IMR-90 (cell line): ENCODE measurements around the gene IL10. TPM values are rescaled to one million over a fixed set of nuclear protein-coding genes. Genes with fewer than 3 reads are reported as not detected.

Experiments
- ATAC-seq: fragments of 200-7000 bp; cut with Tn5 transposase; 2 replicates; pipeline ENCODE4 v1.9.1; 2020; ENCODE audit warnings: low read depth, mild to moderate bottlenecking, moderate library complexity
- BruUV-seq: library from RNA; stranded (reverse); fragments of 400-500 nt; replicated peaks from 2 replicates; lab custom pipeline; 2021; lab: Mats Ljungman, UMichigan
- CTCF ChIA-PET: fragments of 300-600 bp; formaldehyde crosslinking; extraction: SDS; loops from one replicate; lab custom pipeline; 2021; ENCODE audit warnings: antibody characterized with exemption; lab: Yijun Ruan, JAX
- POLR2A ChIA-PET: fragments of 300-600 bp; sonication (Branson Sonifier 250); formaldehyde crosslinking; loops from one replicate; lab custom pipeline; 2022; ENCODE audit warnings: antibody characterized with exemption; ENCODE audit not compliant: unreplicated experiment; lab: Charles Lee
- DNase-seq: peaks from one replicate; pipeline ENCODE4 v3.0.0; 2013
- H2AFZ ChIP-seq: replicated peaks from 2 replicates; pipeline ENCODE3; 2013; ENCODE audit warnings: low read length, mild to moderate bottlenecking; ENCODE audit not compliant: poor library complexity
- H2AK5ac ChIP-seq: 2 replicates; pipeline ENCODE4 v1.6.1; 2013; ENCODE audit warnings: low read depth, low read length, inconsistent platforms
- H2AK9ac ChIP-seq: replicated peaks from 2 replicates; pipeline ENCODE3; 2013; ENCODE audit warnings: mild to moderate bottlenecking, low read depth, low read length, moderate library complexity; ENCODE audit not compliant: poor library complexity
- H2BK120ac ChIP-seq: 2 replicates; pipeline ENCODE4 v1.6.1; 2013; ENCODE audit warnings: low read depth, low read length, inconsistent platforms
- H2BK15ac ChIP-seq: 3 replicates; pipeline ENCODE4 v1.6.1; 2013; ENCODE audit warnings: low read depth, low read length, inconsistent platforms
- H2BK20ac ChIP-seq: 2 replicates; pipeline ENCODE4 v1.6.1; 2013; ENCODE audit warnings: low read depth, mild to moderate bottlenecking, inconsistent platforms, low read length, moderate library complexity
- H2BK5ac ChIP-seq: 2 replicates; pipeline ENCODE4 v1.6.1; 2013; ENCODE audit warnings: mild to moderate bottlenecking, low read depth, low read length, inconsistent platforms; ENCODE audit not compliant: poor library complexity, severe bottlenecking
- H3K14ac ChIP-seq: replicated peaks from 2 replicates; pipeline ENCODE4 v1.6.1; 2013; ENCODE audit warnings: low read depth, low read length, inconsistent platforms
- H3K18ac ChIP-seq: 2 replicates; pipeline ENCODE4 v1.6.1; 2013; ENCODE audit warnings: low read depth, low read length, control low read depth
- H3K23ac ChIP-seq: 2 replicates; pipeline ENCODE4 v1.6.1; 2013; ENCODE audit warnings: low read depth, low read length, inconsistent platforms
- H3K27ac ChIP-seq: 2 replicates; pipeline ENCODE4 v1.5.1; 2013; ENCODE audit warnings: mild to moderate bottlenecking, control low read depth, low read length; ENCODE audit not compliant: insufficient read depth
- H3K27me3 ChIP-seq: 2 replicates; pipeline ENCODE4 v1.6.1; 2013; ENCODE audit warnings: low read length; ENCODE audit not compliant: control insufficient read depth, insufficient read depth
- H3K36me3 ChIP-seq: 2 replicates; pipeline ENCODE4 v1.6.1; 2013; ENCODE audit warnings: low read length, mixed read lengths; ENCODE audit not compliant: control insufficient read depth, insufficient read depth
- H3K4ac ChIP-seq: 2 replicates; pipeline ENCODE4 v1.6.1; 2013; ENCODE audit warnings: low read depth, low read length, inconsistent platforms
- H3K4me1 ChIP-seq: 2 replicates; pipeline ENCODE4 v1.6.1; 2013; ENCODE audit warnings: low read length, mixed read lengths; ENCODE audit not compliant: control insufficient read depth, insufficient read depth
- H3K4me2 ChIP-seq: 2 replicates; pipeline ENCODE4 v1.6.1; 2013; ENCODE audit warnings: low read depth, mild to moderate bottlenecking, control low read depth, low read length, moderate library complexity
- H3K4me3 ChIP-seq: 2 replicates; pipeline ENCODE4 v1.5.1; 2013; ENCODE audit warnings: low read depth, mild to moderate bottlenecking, control low read depth, low read length, moderate library complexity; ENCODE audit not compliant: insufficient read depth
- H3K56ac ChIP-seq: 2 replicates; pipeline ENCODE4 v1.6.1; 2013; ENCODE audit warnings: low read length, inconsistent platforms; ENCODE audit not compliant: insufficient read depth; ENCODE audit errors: extremely low read depth
- H3K79me1 ChIP-seq, 2 experiments: 2 replicates each; pipeline ENCODE4 v1.6.1; 2013; ENCODE audit warnings: low read length in 2 of 2, inconsistent platforms in 1 of 2, low read depth in 1 of 2
- H3K9ac ChIP-seq: 2 replicates; pipeline ENCODE4 v1.6.1; 2013; ENCODE audit warnings: low read depth, low read length, control low read depth
- H3K9me1 ChIP-seq: 2 replicates; pipeline ENCODE4 v1.6.1; 2013; ENCODE audit warnings: low read length, inconsistent platforms; ENCODE audit not compliant: insufficient read depth
- H3K9me3 ChIP-seq: 2 replicates; pipeline ENCODE4 v1.6.1; 2013; ENCODE audit warnings: low read length; ENCODE audit not compliant: control insufficient read depth, insufficient read depth
- H4K20me1 ChIP-seq: 2 replicates; pipeline ENCODE4 v1.6.1; 2013; ENCODE audit warnings: low read length, inconsistent platforms; ENCODE audit not compliant: insufficient read depth
- H4K5ac ChIP-seq: 2 replicates; pipeline ENCODE4 v1.6.1; 2013; ENCODE audit warnings: mild to moderate bottlenecking, low read depth, low read length, control low read depth
- H4K8ac ChIP-seq, 2 experiments: 2 replicates each; pipeline ENCODE4 v1.6.1; 2013; ENCODE audit warnings: low read depth in 2 of 2, low read length in 2 of 2, control low read depth in 1 of 2, inconsistent platforms in 1 of 2
- H4K91ac ChIP-seq: 2 replicates; pipeline ENCODE4 v1.6.1; 2013; ENCODE audit warnings: low read depth, low read length, inconsistent platforms; ENCODE audit not compliant: insufficient read depth
- CEBPB ChIP-seq: IDR thresholded peaks from 2 replicates; pipeline ENCODE4 v1.6.1; 2012; ENCODE audit warnings: low read depth, low read length, improper control_type of control experiment
- CHD1 ChIP-seq: IDR thresholded peaks from 2 replicates; pipeline ENCODE4 v1.6.1; 2012; ENCODE audit warnings: low read depth, low read length, improper control_type of control experiment
- CTCF ChIP-seq: conservative IDR thresholded peaks from 2 replicates; pipeline ENCODE4 v1.5.1; 2012; ENCODE audit warnings: mild to moderate bottlenecking, low read depth, low read length, improper control_type of control experiment
- MAZ ChIP-seq: IDR thresholded peaks from 2 replicates; pipeline ENCODE4 v1.6.1; 2012; ENCODE audit warnings: low read depth, mild to moderate bottlenecking, low read length, improper control_type of control experiment, moderate library complexity, borderline replicate concordance
- NFE2L2 ChIP-seq: fragments of 150-350 bp; IDR thresholded peaks from 2 replicates; pipeline ENCODE4 v1.6.1; 2016; ENCODE audit warnings: low read depth, mild to moderate bottlenecking, low read length
- POLR2A ChIP-seq: IDR thresholded peaks from 2 replicates; pipeline ENCODE4 v1.6.1; 2012; ENCODE audit warnings: mild to moderate bottlenecking, low read depth, low read length
- RAD21 ChIP-seq: IDR thresholded peaks from 2 replicates; pipeline ENCODE4 v1.6.1; 2012; ENCODE audit warnings: low read length, improper control_type of control experiment
- RCOR1 ChIP-seq: IDR thresholded peaks from 2 replicates; pipeline ENCODE4 v1.6.1; 2012; ENCODE audit warnings: mild to moderate bottlenecking, low read length, improper control_type of control experiment; ENCODE audit not compliant: insufficient replicate concordance
- SMC3 ChIP-seq: fragments of 150-350 bp; IDR thresholded peaks from 2 replicates; pipeline ENCODE4 v1.6.1; 2016; ENCODE audit warnings: low read depth, mild to moderate bottlenecking, antibody characterized with exemption, low read length, moderate library complexity
- WGBS, 2 experiments: methylation state at CpG; one replicate each; pipeline versions ENCODE4 v1.1.5 to v1.1.7; 2013; ENCODE audit warnings: missing lambda C conversion rate in 2 of 2; ENCODE audit not compliant: insufficient read length in 1 of 2; ENCODE audit errors: extremely low coverage in 2 of 2; 5-methylcytosine and 5-hydroxymethylcytosine counted together
- dilution Hi-C: fragments of 300-500 bp; cut with HindIII; formaldehyde crosslinking; loops from one replicate; pipeline ENCODE4 v1.14.3; 2018; ENCODE audit warnings: low sequenced_read_pairs; ENCODE audit not compliant: unreplicated experiment
- in situ Hi-C: fragments of 300-500 bp; cut with MboI; formaldehyde crosslinking; loops from 3 replicates; pipeline ENCODE4 v1.14.3; 2019; ENCODE audit warnings: low sequenced_read_pairs, inconsistent platforms, mixed read lengths
- intact Hi-C: fragments of 100-400 bp; cut with micrococcal nuclease; formaldehyde crosslinking; loops from 2 replicates; pipeline ENCODE4 v1.10.0; 2022
- polyA plus RNA-seq, 3 experiments: library from polyadenylated mRNA; depleted of rRNA; stranded (reverse); fragments of >200 nt; gene quantifications; 2 replicates each; pipeline ENCODE4 v1.2.3, GENCODE V29; 2012; ENCODE audit warnings: low replicate concordance in 1 of 3
- total RNA-seq: library from RNA; depleted of rRNA; stranded (reverse); fragments of >200 nt; gene quantifications from 2 replicates; pipeline ENCODE4 v1.2.3, GENCODE V29; 2012

IL10 gene
- total and polyA plus RNA-seq, 2 of the 4 experiments (the other 2 are of a cell fraction) = not detected

- DNase-seq = no peak
- H3K14ac ChIP-seq = no peak overlapping the region
- H2AFZ ChIP-seq = no peak overlapping the region
- no peak for TF ChIP-seq CEBPB
- TF ChIP-seq POLR2A = no peak
- no peak for TF ChIP-seq RAD21
- TF ChIP-seq CTCF = no peak
- no peak for TF ChIP-seq CHD1
- no peak for TF ChIP-seq RCOR1
- no peak for TF ChIP-seq MAZ
- TF ChIP-seq NFE2L2 = no peak
- TF ChIP-seq SMC3 = no peak
- dilution Hi-C loops = no loop called here
- no peak overlapping the region for H4K91ac ChIP-seq
- no peak overlapping the region for H3K9ac ChIP-seq
- H2BK20ac ChIP-seq = no peak overlapping the region
- ChIA-PET POLR2A (no interaction called here), CTCF (interaction anchor here (0.7 kb wide), 1 partner anchor 104 kb away, joined by 4 read pairs; no protein-coding TSS in a partner anchor)
- ATAC-seq = no peak
- no peak overlapping the region for H3K27ac ChIP-seq
- H3K4me1 ChIP-seq = peaks cover 3% of the 10 kb centered on the region
- H3K9me1 ChIP-seq = no peaks in the 10 kb centered on the region; the same call in 1 of the 2 replicates
- no peak overlapping the region for H2BK15ac ChIP-seq
- H3K9me3 ChIP-seq = no peaks in the 10 kb centered on the region
- H4K8ac ChIP-seq = no peak overlapping the region
- H2BK5ac ChIP-seq = no peak overlapping the region
- WGBS, 2 experiments = 92% methylated on average over 6 of the region's 7 CpGs; no CpG with 5 or more reads in 1 of the 2 experiments
- intact Hi-C loops = no loop called here
- H3K4ac ChIP-seq = no peak overlapping the region
- H2BK120ac ChIP-seq = no peak overlapping the region
- no peak overlapping the region for H3K56ac ChIP-seq
- no peaks in the 10 kb centered on the region for H4K20me1 ChIP-seq
- no peak overlapping the region for H3K23ac ChIP-seq
- no peak overlapping the region for H2AK9ac ChIP-seq
- in situ Hi-C loops = no loop called here
- H3K79me1 ChIP-seq = no peaks in the 10 kb centered on the region
- H3K18ac ChIP-seq = no peak overlapping the region
- no peak overlapping the region for H4K5ac ChIP-seq
- no peak overlapping the region for H3K4me3 ChIP-seq
- H3K36me3 ChIP-seq = no peaks in the 10 kb centered on the region
- peaks cover 14% of the 10 kb centered on the region for H3K27me3 ChIP-seq
- no TSS peak for BruUV-seq
- no peak overlapping the region for H2AK5ac ChIP-seq
- no peak overlapping the region for H3K4me2 ChIP-seq
Observed at GRCh38 chr1:206769304-206769731, 3.0 kb downstream of the IL10 start.
